ENCODE data around the gene HOXB1. TPM values are rescaled to one million over a fixed set of nuclear protein-coding genes. Genes with fewer than 3 reads are reported as not detected.

The HOXB1 gene
- total and polyA plus RNA-seq, 5 experiments from 2014 or later: not detected

DNA sequence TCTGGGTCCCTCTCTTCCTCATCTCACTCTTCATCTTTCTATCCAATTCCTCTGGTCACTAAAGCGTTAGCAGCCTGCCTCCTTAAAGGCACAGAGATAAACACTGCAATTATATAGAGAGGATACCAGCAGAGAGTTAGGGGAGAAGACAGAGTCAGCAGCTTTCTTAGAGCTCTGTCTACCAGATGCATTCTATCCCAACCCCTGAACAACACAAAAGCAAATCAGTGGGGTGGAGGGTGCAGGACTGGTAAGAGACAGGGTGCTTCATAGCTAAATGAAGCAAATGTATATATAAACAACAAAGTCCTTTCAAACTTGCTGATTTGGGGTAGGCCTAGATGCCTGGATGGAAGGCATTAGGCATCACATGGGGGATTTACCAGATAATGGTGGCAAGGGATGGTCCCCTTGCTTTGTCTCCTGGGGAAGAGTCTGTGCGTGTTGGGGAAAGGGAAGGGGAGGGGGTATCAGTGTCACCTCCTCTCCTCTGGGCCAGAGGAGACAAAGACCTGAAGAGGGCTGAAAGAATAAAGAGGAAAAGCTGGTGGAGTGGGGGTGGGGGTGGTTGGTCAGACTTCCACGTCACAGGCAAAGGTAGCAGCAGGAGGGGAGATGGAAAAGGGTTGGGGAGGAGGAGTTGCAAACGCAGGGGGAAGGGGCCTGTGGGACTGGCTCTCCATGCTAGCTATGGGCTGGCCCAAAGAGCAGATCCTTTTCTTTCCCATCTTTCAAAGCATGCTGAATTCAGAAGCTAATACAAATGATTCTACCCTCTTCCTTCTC is 35.3 kb upstream of the HOXB1 start:
- ATAC-seq (no peak), DNase-seq (peak in 1 of 10 donors; percentile 24)
- H3K4me1 Mint-ChIP-seq: peaks cover 3 to 36% (median 11%) of the 10 kb centered on the region in 4 donors
- peaks cover 0 to 3% (median 0%) of the 10 kb centered on the region in 3 donors for H3K36me3 Mint-ChIP-seq
- H3K27ac Mint-ChIP-seq: no peak overlapping the region
- H3K4me3 Mint-ChIP-seq: no peak overlapping the region
- H3K27me3 Mint-ChIP-seq: peaks cover 13 to 31% (median 22%) of the 10 kb centered on the region in 5 donors
- POLR2A ChIA-PET: interaction anchor here (0.6 to 1.9 kb wide), 3 partner anchors 9 to 26 kb away, joined by 3 to 5 read pairs (median 4); no protein-coding TSS in a partner anchor
- no peaks in the 10 kb centered on the region for H3K9me3 Mint-ChIP-seq

DNA sequence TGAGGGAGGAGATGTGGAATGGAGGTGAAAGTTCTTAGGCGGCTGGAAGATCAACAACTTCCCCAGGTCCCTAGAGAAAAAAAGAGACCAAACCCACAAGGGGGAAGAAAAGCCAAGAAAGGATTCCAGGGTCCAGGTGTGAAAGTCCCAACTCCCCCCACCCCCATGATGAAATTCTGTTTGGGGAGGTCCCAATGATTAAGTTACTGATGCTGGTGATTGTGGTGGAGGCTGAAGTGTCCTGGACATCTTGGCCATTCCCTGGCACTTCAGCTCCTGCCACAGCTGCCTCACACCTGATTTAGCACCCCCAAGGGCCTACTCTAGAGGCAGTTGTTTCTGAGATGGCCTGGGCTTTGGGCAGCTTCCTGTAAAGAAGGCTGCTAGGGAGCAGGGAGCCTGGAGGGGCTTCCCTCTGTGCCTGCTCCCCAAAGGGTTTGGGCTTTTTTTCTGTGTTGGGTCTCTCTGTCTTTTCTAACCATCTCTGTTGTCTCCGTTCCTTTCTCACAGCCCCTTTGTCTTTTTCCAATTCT is 34.3 kb upstream of the HOXB1 start:
- Mint-ChIP-seq H3K9me3 (no peaks in the 10 kb centered on the region), H3K27me3 (peaks cover 13 to 31% (median 27%) of the 10 kb centered on the region in 5 donors), H3K36me3 (peaks cover 0 to 3% (median 0%) of the 10 kb centered on the region in 3 donors), H3K27ac (no peak overlapping the region), H3K4me3 (peak overlapping the region in 5 of 10 donors; percentile 9 to 62 (median 55)), H3K4me1 (peaks cover 3 to 36% (median 11%) of the 10 kb centered on the region in 4 donors)
- POLR2A ChIA-PET: no interaction called here
- DNase-seq (peak in 1 of 10 donors; percentile 15), ATAC-seq (no peak)

DNA sequence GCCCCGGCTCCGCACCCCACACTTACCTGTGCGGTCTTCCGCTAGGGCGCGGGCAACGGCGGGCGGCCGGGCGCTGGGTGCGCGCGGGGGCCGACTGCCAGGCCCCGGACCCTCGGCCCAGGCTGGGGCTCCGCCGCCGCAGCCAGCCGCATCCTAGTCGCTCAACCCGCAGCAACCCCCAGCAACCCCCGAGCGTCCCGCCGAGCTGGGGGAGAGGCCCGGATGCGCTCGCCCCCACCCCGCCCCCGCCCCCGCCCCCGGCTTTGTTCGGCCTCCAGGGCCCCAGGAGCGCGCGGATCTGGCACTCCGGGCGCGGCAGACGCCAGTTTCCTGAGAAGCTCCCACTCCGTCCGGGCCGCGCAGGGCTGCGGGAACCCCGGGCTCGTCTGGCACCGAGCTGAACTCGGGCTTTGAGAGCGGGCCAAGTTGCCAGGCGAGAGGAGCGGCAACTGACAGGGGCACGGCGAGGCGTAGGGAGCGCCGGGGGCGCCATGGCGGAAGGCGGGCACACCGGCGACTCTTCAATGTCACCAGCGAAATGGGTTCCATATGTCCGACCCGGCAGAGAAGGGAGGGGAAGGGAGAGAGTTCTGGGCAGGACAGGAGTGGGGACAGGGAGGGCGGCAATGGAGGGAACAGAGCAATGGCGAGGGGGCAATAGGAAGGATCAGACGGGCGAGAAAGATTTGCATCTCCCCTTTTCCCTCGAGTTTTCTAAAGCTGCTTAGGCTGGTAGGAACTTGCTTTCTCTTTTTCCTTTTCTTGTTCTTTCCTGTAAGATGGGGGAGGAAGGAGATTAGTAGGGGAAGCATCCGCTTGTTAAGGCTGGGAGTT is 33.6 kb upstream of the HOXB1 start:
- Mint-ChIP-seq H3K4me3 (peak overlapping the region in 6 of 10 donors; percentile 9 to 70 (median 58)), H3K4me1 (peaks cover 3 to 36% (median 11%) of the 10 kb centered on the region in 4 donors), H3K36me3 (peaks cover 0 to 3% (median 0%) of the 10 kb centered on the region in 3 donors), H3K27ac (no peak overlapping the region), H3K9me3 (no peaks in the 10 kb centered on the region), H3K27me3 (peaks cover 9 to 27% (median 24%) of the 10 kb centered on the region in 5 donors)
- DNase-seq: peak in 1 of 10 donors; percentile 57
- POLR2A ChIA-PET: no interaction called here
- peak; percentile 27 to 69 for ATAC-seq

DNA sequence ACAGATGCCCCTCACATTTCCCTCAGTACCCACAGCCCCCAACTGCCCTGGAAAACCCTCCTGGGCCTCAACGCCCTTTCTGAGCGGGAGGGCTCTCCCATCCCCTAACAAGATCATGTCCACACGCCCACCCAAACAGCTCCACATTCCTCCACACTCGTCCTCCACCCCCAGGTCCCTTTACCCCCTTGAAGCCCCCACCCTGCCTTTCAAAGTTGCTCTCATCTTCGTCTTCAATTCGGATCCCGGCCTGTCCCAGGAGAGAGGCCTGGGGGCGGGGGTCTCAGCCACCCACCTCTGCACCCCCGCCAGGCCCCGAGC is 33.0 kb upstream of the HOXB1 start:
- Mint-ChIP-seq H3K36me3 (peaks cover 0 to 3% (median 0%) of the 10 kb centered on the region in 3 donors), H3K4me3 (peak overlapping the region in 6 of 10 donors; percentile 34 to 65 (median 46)), H3K9me3 (no peaks in the 10 kb centered on the region), H3K27ac (no peak overlapping the region), H3K27me3 (peaks cover 9 to 30% (median 22%) of the 10 kb centered on the region in 5 donors), H3K4me1 (peaks cover 1 to 31% (median 11%) of the 10 kb centered on the region in 4 donors)
- peak in 1 of 10 donors; percentile 31 for DNase-seq
- POLR2A ChIA-PET: interaction anchor here (0.6 kb wide), 1 partner anchor 22 kb away, joined by 3 read pairs; no protein-coding TSS in a partner anchor
- ATAC-seq: no peak

DNA sequence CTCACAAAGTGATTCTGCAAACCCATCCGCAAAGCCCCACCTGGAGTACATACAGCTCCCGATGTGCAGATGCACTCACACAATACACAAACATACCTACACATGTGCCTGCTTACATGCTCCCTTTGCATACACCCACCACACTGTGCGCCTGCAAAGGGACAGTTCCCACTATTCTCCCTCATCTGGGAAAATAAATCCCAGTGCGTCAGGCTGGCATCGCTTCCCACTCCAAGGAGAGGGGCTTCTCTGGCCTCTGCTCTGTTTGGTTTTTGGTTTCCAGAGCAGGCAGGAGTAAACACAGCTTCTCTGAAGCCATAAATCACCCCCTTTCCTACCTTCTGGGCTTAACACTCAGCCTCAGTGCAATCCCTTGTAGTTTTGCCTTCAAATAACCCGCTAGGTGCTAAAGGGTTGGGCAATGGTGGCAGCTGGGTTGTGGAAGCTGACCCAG is 32.6 kb upstream of the HOXB1 start:
- H3K36me3 Mint-ChIP-seq: peaks cover 0 to 2% (median 0%) of the 10 kb centered on the region in 3 donors
- H3K9me3 Mint-ChIP-seq: no peaks in the 10 kb centered on the region
- peak overlapping the region in 7 of 10 donors; percentile 34 to 65 (median 39) for H3K4me3 Mint-ChIP-seq
- ATAC-seq (no peak), DNase-seq (peak in 1 of 10 donors; percentile 40)
- peaks cover 12 to 34% (median 24%) of the 10 kb centered on the region in 5 donors for H3K27me3 Mint-ChIP-seq
- H3K27ac Mint-ChIP-seq: no peak overlapping the region
- H3K4me1 Mint-ChIP-seq: peaks cover 1 to 27% (median 8%) of the 10 kb centered on the region in 4 donors
- POLR2A ChIA-PET: interaction anchor here (0.6 kb wide), 1 partner anchor 22 kb away, joined by 3 read pairs; no protein-coding TSS in a partner anchor

GRCh38 chr17:48562934-48563333 is 32.1 kb upstream of the HOXB1 start:
- Mint-ChIP-seq H3K27ac (no peak overlapping the region), H3K4me3 (no peak overlapping the region), H3K27me3 (peaks cover 14 to 39% (median 22%) of the 10 kb centered on the region in 5 donors), H3K36me3 (no peaks in the 10 kb centered on the region), H3K9me3 (no peaks in the 10 kb centered on the region), H3K4me1 (peaks cover 0 to 24% (median 6%) of the 10 kb centered on the region in 4 donors)
- POLR2A ChIA-PET: interaction anchor here (0.6 to 1.3 kb wide), 3 partner anchors 19 to 164 kb away, joined by 3 read pairs; no protein-coding TSS in a partner anchor
- ATAC-seq: no peak
- peak in 1 of 10 donors; percentile 27 for DNase-seq

DNA sequence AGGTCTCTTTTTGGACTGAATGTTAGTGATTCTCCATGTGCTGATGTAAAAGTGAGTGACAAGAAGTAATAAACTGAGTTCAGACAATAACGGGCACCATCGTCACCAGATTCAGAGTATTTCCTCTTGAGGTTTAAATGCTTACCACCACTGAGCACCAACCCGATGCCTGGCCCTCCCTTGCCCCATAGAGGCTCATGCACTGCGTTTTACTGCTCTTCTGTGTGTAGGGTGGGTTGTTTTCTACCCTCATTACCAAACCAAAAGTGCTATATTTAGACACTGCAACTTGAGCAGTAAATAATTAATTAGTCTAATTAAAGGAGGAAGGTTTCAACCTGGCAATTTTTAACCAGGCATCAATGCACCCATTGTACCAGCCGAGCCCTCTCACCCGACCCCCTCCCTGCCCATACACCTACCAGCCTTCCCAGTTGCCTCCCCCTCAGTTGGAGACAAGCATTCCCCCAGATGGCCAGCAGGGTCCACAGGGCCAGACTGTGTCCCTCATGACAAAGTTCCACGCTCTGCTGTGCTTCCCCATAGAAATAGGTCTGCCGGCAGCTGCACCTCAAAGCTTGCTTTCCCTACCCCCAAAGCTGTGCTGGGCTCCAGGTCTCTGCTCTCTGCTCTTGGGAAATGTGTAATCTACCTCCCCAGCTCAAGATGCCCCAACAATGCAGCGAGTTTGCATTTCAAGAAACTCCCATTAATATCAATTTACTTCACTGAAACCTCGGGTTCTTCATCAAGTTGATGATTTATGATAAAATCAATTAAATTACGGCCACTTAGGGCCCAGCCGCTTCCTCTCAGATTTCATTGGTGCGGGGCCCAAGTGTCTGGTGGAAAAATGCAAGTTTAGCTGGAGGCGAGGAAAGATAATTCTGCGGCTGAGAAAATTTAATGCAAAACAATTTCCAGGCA is 31.3 kb upstream of the HOXB1 start:
- Mint-ChIP-seq H3K4me1 (peaks cover 0 to 24% (median 6%) of the 10 kb centered on the region in 4 donors), H3K27me3 (peaks cover 15 to 42% (median 23%) of the 10 kb centered on the region in 5 donors), H3K27ac (peak overlapping the region in 3 of 10 donors; percentile 2 to 49 (median 31)), H3K36me3 (no peaks in the 10 kb centered on the region), H3K9me3 (no peaks in the 10 kb centered on the region), H3K4me3 (no peak overlapping the region)
- POLR2A ChIA-PET: interaction anchor here (0.6 to 1.5 kb wide), 3 partner anchors 14 to 163 kb away, joined by 3 to 5 read pairs (median 3); no protein-coding TSS in a partner anchor
- DNase-seq (peak in 1 of 10 donors; percentile 42), ATAC-seq (peak; percentile 65 to 72)

DNA sequence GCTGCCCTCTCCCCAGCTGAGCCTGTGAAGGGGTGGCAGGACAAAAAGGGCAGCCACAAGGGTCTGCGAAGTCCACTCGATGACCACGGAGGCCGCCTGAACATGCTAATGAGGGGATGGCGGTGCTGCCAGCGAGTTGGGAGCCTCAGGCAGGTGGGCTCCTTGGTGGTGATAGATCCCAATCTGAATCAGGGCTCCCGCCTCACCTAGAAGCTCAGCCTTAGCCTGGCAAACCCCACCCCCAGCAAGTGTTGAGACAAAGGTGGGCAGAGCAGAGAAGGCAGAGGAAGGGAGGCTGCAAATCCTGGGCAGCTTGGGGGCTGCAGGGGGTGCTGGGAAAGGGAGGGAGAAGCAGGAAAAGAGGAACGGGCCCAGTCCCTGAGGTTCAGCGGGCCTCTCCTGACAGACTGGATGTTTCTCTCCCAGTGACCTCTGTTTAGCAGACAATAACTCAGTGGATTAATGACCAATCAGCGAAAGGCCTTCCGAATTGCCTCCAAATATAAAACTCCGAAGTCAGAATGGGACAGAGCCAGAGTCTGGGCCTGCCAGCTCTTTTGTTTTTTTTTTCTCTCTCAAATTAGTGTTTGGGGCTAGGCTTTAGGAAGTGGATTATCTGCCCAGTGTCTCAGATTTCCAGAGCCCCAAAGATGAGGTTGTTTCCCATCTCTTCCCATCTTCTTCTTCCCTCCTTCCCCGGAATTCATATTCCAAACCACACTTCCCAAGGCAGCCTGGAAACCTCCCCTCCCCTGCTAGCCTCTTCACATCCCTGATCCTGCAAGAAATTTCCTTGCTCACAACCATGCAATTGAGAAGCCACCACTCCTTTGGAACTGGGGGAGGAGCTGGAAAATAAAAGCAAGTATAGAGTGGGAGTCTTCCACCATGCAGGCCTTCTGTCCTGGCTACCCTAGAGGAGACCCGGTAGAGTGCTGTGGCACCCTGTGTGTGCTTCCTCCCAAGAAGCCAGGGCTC is 29.3 kb upstream of the HOXB1 start:
- H3K4me1 Mint-ChIP-seq: peaks cover 4 to 32% (median 15%) of the 10 kb centered on the region in 4 donors
- peaks cover 22 to 55% (median 32%) of the 10 kb centered on the region in 5 donors for H3K27me3 Mint-ChIP-seq
- H3K4me3 Mint-ChIP-seq: no peak overlapping the region
- ATAC-seq (no peak), DNase-seq (peak in 1 of 10 donors; percentile 59)
- H3K9me3 Mint-ChIP-seq: no peaks in the 10 kb centered on the region
- no peaks in the 10 kb centered on the region for H3K36me3 Mint-ChIP-seq
- POLR2A ChIA-PET: interaction anchor here (0.6 to 1.2 kb wide), 3 partner anchors 12 to 1127 kb away, joined by 3 to 5 read pairs (median 3); no protein-coding TSS in a partner anchor
- H3K27ac Mint-ChIP-seq: no peak overlapping the region

DNA sequence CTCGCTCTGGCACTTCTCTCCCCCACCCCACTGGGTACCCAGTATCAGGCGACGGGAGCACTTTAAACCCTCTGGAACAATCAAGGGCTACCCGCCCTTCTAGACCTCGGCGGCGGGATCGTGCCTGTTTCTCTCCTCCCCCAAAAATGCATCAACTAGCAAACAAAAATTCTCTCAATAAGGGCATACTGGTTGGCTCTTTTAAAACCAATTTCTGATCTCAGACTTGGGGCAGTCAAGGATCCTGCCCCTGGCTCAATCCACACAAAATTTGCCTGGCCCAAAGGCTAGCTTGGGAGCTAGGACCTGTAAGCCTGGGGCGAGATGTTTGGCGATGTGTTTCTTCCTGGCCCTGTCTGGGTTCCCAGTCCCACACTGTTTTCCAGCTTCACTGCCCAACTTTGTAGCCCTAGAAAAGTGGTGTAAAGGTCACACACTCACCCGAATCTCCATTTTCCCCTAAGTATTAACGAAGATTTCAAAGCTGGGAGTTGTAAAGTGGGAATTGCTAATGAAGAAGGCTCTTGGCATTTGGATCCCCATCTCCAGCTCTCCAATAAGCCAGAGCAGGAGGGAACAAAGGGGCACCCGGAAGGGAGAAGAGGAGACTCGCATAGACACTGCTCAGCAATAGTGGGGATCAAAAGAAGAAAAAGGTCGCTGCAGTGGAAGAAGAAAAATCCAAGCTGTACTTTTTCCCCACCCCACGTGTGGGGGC is 28.5 kb upstream of the HOXB1 start:
- Mint-ChIP-seq H3K9me3 (no peaks in the 10 kb centered on the region), H3K36me3 (no peaks in the 10 kb centered on the region), H3K4me1 (peaks cover 6 to 30% (median 17%) of the 10 kb centered on the region in 4 donors), H3K27ac (no peak overlapping the region), H3K27me3 (peaks cover 19 to 64% (median 37%) of the 10 kb centered on the region in 5 donors), H3K4me3 (no peak overlapping the region)
- ATAC-seq: no peak
- DNase-seq: no peak
- POLR2A ChIA-PET: interaction anchor here (0.5 to 1.2 kb wide), 3 partner anchors 11 to 40 kb away, joined by 3 read pairs; no protein-coding TSS in a partner anchor

- no peak for ATAC-seq
- no peaks in the 10 kb centered on the region for H3K9me3 Mint-ChIP-seq
- POLR2A ChIA-PET: no interaction called here
- H3K27ac Mint-ChIP-seq: no peak overlapping the region
- no peak overlapping the region for H3K4me3 Mint-ChIP-seq
- H3K27me3 Mint-ChIP-seq: peaks cover 18 to 69% (median 36%) of the 10 kb centered on the region in 5 donors
- H3K4me1 Mint-ChIP-seq: peaks cover 6 to 29% (median 17%) of the 10 kb centered on the region in 4 donors
- no peak for DNase-seq
- no peaks in the 10 kb centered on the region for H3K36me3 Mint-ChIP-seq
Measured at GRCh38 chr17:48558831-48559121, 28.0 kb upstream of the HOXB1 start.

Measured in naive thymus-derived CD8-positive, alpha-beta T cell (primary cell).